ENCODE measurements around the gene SRCIN1. TPM values are rescaled to one million over a fixed set of nuclear protein-coding genes. Genes with fewer than 3 reads are reported as not detected.

SRCIN1 gene
- total RNA-seq, 3 donors from 2014 or later: 2.3 to 7.0 (median 2.5) TPM

- ATAC-seq (no peak), DNase-seq (no peak)
- Histone ChIP-seq H3K4me1 (ENCODE audit: low read depth) (peaks cover 28% of the 10 kb centered on the region), H3K36me3 (ENCODE audit: low read depth) (no peaks in the 10 kb centered on the region), H3K4me3 (no peak overlapping the region), H3K9me3 (no peaks in the 10 kb centered on the region)
- intact Hi-C loops (cut with DNase I, micrococcal nuclease): no loop called here
- no peak for TF ChIP-seq CTCF (IDR thresholded peaks at IDR 0.05)
Measured at GRCh38 chr17:38560503-38561318, 45.0 kb downstream of the SRCIN1 start.

GRCh38 chr17:38559880-38560230, 45.9 kb downstream of the SRCIN1 start:
- H3K4me1 ChIP-seq (ENCODE audit: low read depth): peaks cover 28% of the 10 kb centered on the region
- no peak for TF ChIP-seq CTCF (IDR thresholded peaks at IDR 0.05)
- no peaks in the 10 kb centered on the region for H3K36me3 ChIP-seq (ENCODE audit: low read depth)
- intact Hi-C loops (cut with DNase I, micrococcal nuclease): loop anchor here (5.0 to 10.0 kb wide), 2 partner anchors 105 to 107 kb away; no protein-coding TSS in a partner anchor
- DNase-seq (no peak), ATAC-seq (no peak)
- H3K4me3 ChIP-seq: no peak overlapping the region
- H3K9me3 ChIP-seq: no peaks in the 10 kb centered on the region

- Histone ChIP-seq H3K4me1 (ENCODE audit: low read depth) (peaks cover 28% of the 10 kb centered on the region), H3K36me3 (ENCODE audit: low read depth) (no peaks in the 10 kb centered on the region), H3K4me3 (no peak overlapping the region), H3K9me3 (no peaks in the 10 kb centered on the region)
- peak; percentile 19 for TF ChIP-seq CTCF (IDR thresholded peaks at IDR 0.05)
- intact Hi-C loops (cut with DNase I, micrococcal nuclease): loop anchor here (5.0 to 10.0 kb wide), 2 partner anchors 106 to 108 kb away; no protein-coding TSS in a partner anchor
- peak; percentile 93 to 95 (median 93) for DNase-seq
- ATAC-seq: peak; percentile 89
Measured at GRCh38 chr17:38559051-38559879, 46.5 kb downstream of the SRCIN1 start.

GRCh38 chr17:38558728-38559050, 47.1 kb downstream of the SRCIN1 start:
- H3K4me1 ChIP-seq (ENCODE audit: low read depth): peaks cover 28% of the 10 kb centered on the region
- TF ChIP-seq CTCF (IDR thresholded peaks at IDR 0.05): no peak
- H3K36me3 ChIP-seq (ENCODE audit: low read depth): no peaks in the 10 kb centered on the region
- H3K9me3 ChIP-seq: no peaks in the 10 kb centered on the region
- no peak for DNase-seq
- intact Hi-C loops (cut with DNase I, micrococcal nuclease): loop anchor here (5.0 to 10.0 kb wide), 2 partner anchors 106 to 109 kb away; no protein-coding TSS in a partner anchor
- no peak overlapping the region for H3K4me3 ChIP-seq
- peak; percentile 10 for ATAC-seq

GRCh38 chr17:38557836-38558727, 47.7 kb downstream of the SRCIN1 start:
- Histone ChIP-seq H3K9me3 (no peaks in the 10 kb centered on the region), H3K4me1 (ENCODE audit: low read depth) (peaks cover 28% of the 10 kb centered on the region), H3K36me3 (ENCODE audit: low read depth) (no peaks in the 10 kb centered on the region), H3K4me3 (no peak overlapping the region)
- TF ChIP-seq CTCF (IDR thresholded peaks at IDR 0.05): peak; percentile 90
- DNase-seq (peak; percentile 92 to 94 (median 93)), ATAC-seq (peak; percentile 94)
- intact Hi-C loops (cut with DNase I, micrococcal nuclease): loop anchor here (5.0 to 10.0 kb wide), 2 partner anchors 107 to 109 kb away; no protein-coding TSS in a partner anchor
